Measurements from ENCODE around the gene OR7A10.

The OR7A10 gene

GRCh38 chr19:14821937-14822336 is 26.8 kb downstream of the OR7A10 start:
- no peak for TF ChIP-seq CTCF (IDR thresholded peaks at IDR 0.05; ENCODE audit: control insufficient read depth, insufficient read depth, low read depth, low read length, missing control alignments)
- H3K4me3 ChIP-seq (ENCODE audit: control insufficient read depth, low read depth, low read length) = no peak overlapping the region
- DNase-seq (ENCODE audit: low read depth) = no peak

- no peak for TF ChIP-seq CTCF (IDR thresholded peaks at IDR 0.05; ENCODE audit: control insufficient read depth, insufficient read depth, low read depth, low read length, missing control alignments)
- H3K4me3 ChIP-seq (ENCODE audit: control insufficient read depth, low read depth, low read length) = no peak overlapping the region
- DNase-seq (ENCODE audit: low read depth) = no peak
Measured at GRCh38 chr19:14818588-14818987, 30.1 kb downstream of the OR7A10 start.

- TF ChIP-seq CTCF (IDR thresholded peaks at IDR 0.05; ENCODE audit: control insufficient read depth, insufficient read depth, low read depth, low read length, missing control alignments) = no peak
- no peak for DNase-seq (ENCODE audit: low read depth)
- H3K4me3 ChIP-seq (ENCODE audit: control insufficient read depth, low read depth, low read length) = no peak overlapping the region
Measured at GRCh38 chr19:14817052-14817451, 31.7 kb downstream of the OR7A10 start.

- TF ChIP-seq CTCF (IDR thresholded peaks at IDR 0.05; ENCODE audit: control insufficient read depth, insufficient read depth, low read depth, low read length, missing control alignments) = no peak
- no peak overlapping the region for H3K4me3 ChIP-seq (ENCODE audit: control insufficient read depth, low read depth, low read length)
- DNase-seq (ENCODE audit: low read depth) = no peak
Measured at GRCh38 chr19:14814982-14815652, 33.6 kb downstream of the OR7A10 start.

GRCh38 chr19:14809272-14810057 is 39.3 kb downstream of the OR7A10 start:
- no peak for TF ChIP-seq CTCF (IDR thresholded peaks at IDR 0.05; ENCODE audit: control insufficient read depth, insufficient read depth, low read depth, low read length, missing control alignments)
- DNase-seq (ENCODE audit: low read depth) = no peak
- H3K4me3 ChIP-seq (ENCODE audit: control insufficient read depth, low read depth, low read length) = no peak overlapping the region

GRCh38 chr19:14804765-14805164 is 44.0 kb downstream of the OR7A10 start:
- DNase-seq (ENCODE audit: low read depth) = no peak
- no peak for TF ChIP-seq CTCF (IDR thresholded peaks at IDR 0.05; ENCODE audit: control insufficient read depth, insufficient read depth, low read depth, low read length, missing control alignments)
- H3K4me3 ChIP-seq (ENCODE audit: control insufficient read depth, low read depth, low read length) = no peak overlapping the region
